GM10266 (cell line): ENCODE results near the gene PPFIA2.

Source experiments
- DNase-seq: peaks from one replicate; pipeline ENCODE4 v3.0.0; 2012; ENCODE audit errors: extremely low spot score
- TF ChIP-seq, protein P1 (sequence below): IDR thresholded peaks from 2 replicates; pipeline ENCODE4 v1.5.1; 2012; ENCODE audit warnings: mild to moderate bottlenecking, low read depth; ENCODE audit not compliant: control insufficient read depth, insufficient read depth; ENCODE audit errors: missing control alignments

PPFIA2 gene

DNA sequence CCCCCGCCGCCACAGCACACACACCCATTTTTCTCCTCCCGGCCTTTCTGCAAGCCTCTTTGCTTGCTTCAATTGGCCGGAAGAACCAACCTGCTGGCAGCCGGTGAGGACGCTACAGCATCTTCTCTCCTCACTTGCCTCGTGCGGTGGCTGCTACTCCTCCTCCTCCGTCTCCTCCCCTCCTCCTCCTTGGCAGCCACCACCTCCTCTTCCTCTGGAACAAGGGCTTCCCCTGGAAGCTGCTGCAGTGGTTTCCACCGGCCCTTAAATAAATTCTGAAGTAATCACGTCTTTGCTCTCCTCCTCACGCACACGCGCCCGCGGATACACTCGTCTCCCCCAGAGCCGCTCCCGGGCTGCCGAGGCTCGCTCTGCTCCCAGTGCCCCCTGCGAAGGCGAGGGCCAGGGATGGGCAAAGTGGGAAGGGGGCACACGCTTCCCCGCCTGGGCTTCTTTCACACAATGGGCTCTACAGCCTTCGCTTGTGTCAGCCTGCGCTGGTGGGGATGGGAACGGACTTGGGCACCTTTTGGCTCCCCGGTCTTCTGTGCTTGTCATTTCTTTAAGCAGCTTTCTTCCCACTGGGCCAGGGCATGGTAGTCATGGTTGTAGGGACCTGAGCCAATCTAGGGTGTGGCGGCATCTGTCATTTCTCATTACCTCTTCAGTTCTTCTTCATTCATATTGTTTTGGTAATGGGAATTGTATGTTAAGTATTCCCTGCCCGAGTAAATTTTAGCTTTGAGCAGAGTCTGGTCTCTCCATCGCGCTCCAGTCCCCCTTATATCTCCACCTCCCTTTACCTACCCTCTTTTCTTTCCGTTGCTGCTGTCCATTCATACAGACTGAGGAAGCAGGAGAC lies at the start of gene PPFIA2:
Gene PPFIA2 (minus strand): TSS at position 161 of the 862 bp plus-strand sequence.
- DNase-seq = no peak
- TF ChIP-seq, protein P1, sequence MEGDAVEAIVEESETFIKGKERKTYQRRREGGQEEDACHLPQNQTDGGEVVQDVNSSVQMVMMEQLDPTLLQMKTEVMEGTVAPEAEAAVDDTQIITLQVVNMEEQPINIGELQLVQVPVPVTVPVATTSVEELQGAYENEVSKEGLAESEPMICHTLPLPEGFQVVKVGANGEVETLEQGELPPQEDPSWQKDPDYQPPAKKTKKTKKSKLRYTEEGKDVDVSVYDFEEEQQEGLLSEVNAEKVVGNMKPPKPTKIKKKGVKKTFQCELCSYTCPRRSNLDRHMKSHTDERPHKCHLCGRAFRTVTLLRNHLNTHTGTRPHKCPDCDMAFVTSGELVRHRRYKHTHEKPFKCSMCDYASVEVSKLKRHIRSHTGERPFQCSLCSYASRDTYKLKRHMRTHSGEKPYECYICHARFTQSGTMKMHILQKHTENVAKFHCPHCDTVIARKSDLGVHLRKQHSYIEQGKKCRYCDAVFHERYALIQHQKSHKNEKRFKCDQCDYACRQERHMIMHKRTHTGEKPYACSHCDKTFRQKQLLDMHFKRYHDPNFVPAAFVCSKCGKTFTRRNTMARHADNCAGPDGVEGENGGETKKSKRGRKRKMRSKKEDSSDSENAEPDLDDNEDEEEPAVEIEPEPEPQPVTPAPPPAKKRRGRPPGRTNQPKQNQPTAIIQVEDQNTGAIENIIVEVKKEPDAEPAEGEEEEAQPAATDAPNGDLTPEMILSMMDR = no peak

DNA sequence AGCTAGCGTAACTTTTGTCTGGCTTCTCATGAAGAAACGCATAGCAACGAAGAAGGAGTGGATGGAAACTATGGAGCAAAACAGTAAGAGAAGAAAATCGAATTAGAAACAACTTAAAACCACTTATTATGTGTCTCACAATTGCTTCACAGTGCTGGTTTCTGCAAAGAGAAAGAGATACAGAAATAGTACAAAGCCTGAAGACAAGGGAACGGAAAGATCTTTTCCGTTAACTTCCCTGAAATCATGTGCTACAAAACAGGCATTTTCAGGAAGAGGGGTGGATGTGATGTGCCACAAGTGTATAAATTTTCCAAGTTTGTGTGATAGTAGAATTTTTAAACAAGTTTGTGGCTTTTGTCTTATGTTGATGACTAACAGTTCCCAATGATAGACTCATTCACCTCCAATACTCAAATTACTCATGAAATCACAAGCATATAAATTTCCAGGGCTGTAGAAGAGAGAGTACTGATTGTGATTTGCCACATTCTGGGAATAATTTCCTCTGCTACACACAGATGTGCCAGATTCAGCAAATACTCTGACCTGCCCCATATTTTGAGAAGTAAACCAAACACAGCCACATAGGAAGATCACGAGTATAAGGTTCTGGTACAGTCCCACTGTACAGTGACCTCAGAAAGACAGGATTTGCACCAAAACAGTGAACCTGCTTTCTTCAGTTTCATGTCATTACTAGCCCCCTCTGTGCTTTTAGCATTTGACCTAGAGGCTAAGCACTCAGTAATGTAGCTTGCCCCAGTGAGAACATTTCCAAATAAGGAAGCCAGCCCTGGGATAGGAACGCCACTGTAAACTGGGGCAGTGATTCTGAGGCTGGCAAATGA lies 41.4 kb upstream of the PPFIA2 start:
- DNase-seq = no peak
- TF ChIP-seq, protein P1 = no peak

DNA sequence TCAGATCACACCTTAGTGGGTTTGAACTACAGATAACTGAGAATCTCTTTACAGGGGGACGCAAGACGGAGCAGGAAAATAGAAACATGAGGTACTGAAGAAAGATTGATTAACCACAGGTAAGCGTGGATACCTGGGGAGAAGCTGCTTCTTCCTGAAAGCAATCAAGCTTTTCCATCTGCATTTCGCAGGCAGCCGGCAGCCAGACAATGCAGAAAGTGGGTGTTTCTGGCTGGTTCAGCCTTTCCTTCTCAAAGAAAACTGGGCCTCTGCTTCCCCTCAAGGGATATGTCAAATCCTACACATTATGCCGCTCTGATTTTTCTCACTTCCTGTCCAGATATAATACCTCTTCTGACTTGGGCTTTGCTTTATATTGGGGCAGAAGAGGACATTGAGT lies 39.1 kb upstream of the PPFIA2 start:
- DNase-seq = no peak
- TF ChIP-seq, protein P1 = no peak

DNA sequence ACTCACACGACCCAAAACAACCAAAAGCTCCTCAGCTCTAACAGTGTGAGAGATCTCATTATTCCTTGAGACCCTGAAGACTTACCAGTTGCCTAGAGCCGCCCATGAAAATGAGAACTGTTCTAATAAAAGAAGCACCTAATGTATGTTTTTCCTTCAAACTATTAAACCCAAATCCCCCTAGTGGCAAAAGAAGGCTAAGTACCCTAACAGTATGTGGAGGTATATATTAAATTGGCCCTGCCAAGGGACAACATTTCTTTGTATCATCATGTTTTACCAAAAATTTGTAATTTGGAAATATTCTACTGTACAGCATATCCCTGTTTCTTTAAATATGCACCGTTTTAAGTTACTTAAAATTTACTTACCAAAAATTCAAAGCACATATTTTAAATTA lies 38.0 kb upstream of the PPFIA2 start:
- TF ChIP-seq, protein P1 = peak; percentile 15
- peak; percentile 2 for DNase-seq

DNA sequence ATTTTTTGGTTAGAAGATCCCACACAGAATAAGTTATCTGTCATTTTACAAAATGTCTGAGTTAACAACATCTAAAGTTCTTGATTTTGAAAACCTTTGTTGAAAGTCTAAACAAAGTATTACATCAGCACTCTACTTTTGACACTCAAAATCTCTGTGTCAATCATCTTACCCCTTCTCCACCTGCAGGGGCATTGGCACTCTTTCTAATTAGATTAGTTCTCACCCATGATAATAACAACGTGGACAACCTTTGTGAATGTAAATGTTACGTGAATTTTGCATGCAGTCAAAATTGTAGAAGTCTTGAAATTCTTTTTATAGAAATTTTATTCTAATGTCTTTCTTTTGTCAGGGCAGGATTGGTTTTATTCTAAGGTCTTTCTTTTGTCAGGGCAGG lies 33.5 kb upstream of the PPFIA2 start:
- TF ChIP-seq, protein P1 = no peak
- DNase-seq = no peak

DNA sequence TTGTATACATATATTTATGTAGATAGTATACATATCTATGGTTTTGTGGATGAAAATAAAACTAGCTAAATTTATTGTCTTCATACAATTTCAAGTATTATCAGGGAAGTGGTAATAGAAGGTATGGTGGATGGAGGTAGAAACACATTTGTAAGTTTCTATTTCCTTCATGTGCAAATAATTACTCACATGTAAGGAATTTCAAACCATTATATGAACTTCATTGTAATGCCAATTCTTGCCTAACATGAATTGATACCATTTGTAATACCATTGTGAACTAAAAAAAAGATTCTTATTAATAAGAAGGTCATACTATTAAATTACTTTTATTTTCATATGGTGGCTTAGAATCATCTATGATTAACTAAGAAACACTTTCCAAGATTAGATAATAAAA lies 20.1 kb upstream of the PPFIA2 start:
- TF ChIP-seq, protein P1 = no peak
- DNase-seq = no peak
